Mesothelial cell of epicardium (in vitro differentiated cells): ENCODE data around the gene TMEFF1. TPM values are rescaled to one million over a fixed set of nuclear protein-coding genes. Genes with fewer than 3 reads are reported as not detected.

Experiments used
- DNase-seq, 2 experiments: peaks; one replicate each; pipeline ENCODE4 v3.0.0; 2021; ENCODE audit warnings: low spot score in 2 of 2; ENCODE audit not compliant: unreplicated experiment in 2 of 2
- H3K27ac Mint-ChIP-seq: 2 replicates; pipeline ENCODE4 v1.8.0; 2021; ENCODE audit warnings: mixed read lengths
- H3K27me3 Mint-ChIP-seq: 2 replicates; pipeline ENCODE4 v1.8.0; 2021; ENCODE audit warnings: low read depth, mixed read lengths
- H3K36me3 Mint-ChIP-seq: 2 replicates; pipeline ENCODE4 v1.8.0; 2021; ENCODE audit warnings: mixed read lengths
- H3K4me1 Mint-ChIP-seq: 2 replicates; pipeline ENCODE4 v1.8.0; 2021; ENCODE audit warnings: mixed read lengths
- H3K4me3 Mint-ChIP-seq: 2 replicates; pipeline ENCODE4 v1.8.0; 2021; ENCODE audit warnings: mild to moderate bottlenecking, moderate library complexity, mixed read lengths
- H3K9me3 Mint-ChIP-seq: 2 replicates; pipeline ENCODE4 v1.8.0; 2021; ENCODE audit warnings: mixed read lengths
- total RNA-seq: library from RNA; stranded (reverse); gene quantifications from 3 replicates; pipeline ENCODE4 v1.2.1, GENCODE V29; 2021
- TF ChIP-seq, protein P1 (sequence below): fragments of 200-600 bp; sonication (generic); IDR thresholded peaks from one replicate; pipeline ENCODE4 v1.5.0; 2021; ENCODE audit warnings: antibody characterized with exemption; ENCODE audit not compliant: unreplicated experiment

The TMEFF1 gene
- total RNA-seq, 1 donor from 2014 or later, result 25.5 TPM

DNA sequence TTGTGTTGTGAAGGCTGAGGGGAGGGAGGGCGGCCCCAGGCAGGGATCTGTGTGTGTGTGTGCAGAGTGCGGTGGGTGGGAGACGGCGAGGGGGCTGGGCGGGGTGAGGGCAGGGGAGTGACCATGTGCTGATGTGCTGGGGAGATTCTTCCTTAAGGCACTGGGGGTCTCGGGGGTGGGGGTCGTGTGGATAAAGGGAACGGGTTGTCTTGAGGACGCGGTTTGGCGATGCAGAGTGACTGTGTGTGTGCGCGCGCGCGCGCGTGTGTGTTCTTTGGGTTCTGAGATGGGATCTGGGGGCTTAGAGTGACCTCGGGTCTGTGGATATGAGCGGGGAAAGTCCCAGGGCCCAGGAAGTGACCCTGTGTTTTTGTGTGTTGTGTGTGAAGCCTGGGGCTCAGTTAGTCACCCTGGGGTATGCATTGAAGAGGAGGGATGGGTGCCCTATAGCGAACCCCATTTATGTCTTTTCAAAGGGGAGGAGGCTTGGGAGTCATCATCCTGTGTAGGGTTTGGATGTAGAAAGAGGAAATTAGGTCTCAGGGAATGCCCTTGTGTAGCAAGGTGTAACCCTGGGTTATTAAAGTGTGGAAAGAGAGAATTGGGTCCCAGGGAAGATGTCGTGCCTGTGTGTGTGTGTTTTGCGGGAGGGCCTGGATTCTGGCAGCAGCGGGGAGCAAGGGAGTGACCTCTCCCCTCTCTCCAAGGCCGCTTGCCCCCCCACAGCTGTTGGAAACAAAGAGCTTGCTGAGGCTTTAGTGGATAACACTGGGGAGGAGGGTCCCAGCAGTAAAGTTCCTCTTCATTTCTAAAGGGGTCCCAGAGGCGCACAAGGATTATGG lies 1.4 kb downstream of the TMEFF1 start:
- Mint-ChIP-seq H3K4me1 (peaks cover 14% of the 10 kb centered on the region), H3K27me3 (no peaks in the 10 kb centered on the region), H3K36me3 (peaks cover under 1% of the 10 kb centered on the region), H3K27ac (peak overlapping the region; percentile 21), H3K4me3 (peak overlapping the region; percentile 74), H3K9me3 (peaks cover under 1% of the 10 kb centered on the region)
- TF ChIP-seq, protein P1, sequence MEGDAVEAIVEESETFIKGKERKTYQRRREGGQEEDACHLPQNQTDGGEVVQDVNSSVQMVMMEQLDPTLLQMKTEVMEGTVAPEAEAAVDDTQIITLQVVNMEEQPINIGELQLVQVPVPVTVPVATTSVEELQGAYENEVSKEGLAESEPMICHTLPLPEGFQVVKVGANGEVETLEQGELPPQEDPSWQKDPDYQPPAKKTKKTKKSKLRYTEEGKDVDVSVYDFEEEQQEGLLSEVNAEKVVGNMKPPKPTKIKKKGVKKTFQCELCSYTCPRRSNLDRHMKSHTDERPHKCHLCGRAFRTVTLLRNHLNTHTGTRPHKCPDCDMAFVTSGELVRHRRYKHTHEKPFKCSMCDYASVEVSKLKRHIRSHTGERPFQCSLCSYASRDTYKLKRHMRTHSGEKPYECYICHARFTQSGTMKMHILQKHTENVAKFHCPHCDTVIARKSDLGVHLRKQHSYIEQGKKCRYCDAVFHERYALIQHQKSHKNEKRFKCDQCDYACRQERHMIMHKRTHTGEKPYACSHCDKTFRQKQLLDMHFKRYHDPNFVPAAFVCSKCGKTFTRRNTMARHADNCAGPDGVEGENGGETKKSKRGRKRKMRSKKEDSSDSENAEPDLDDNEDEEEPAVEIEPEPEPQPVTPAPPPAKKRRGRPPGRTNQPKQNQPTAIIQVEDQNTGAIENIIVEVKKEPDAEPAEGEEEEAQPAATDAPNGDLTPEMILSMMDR, result no peak
- peak in 1 of 2 experiments; percentile 20 for DNase-seq

DNA sequence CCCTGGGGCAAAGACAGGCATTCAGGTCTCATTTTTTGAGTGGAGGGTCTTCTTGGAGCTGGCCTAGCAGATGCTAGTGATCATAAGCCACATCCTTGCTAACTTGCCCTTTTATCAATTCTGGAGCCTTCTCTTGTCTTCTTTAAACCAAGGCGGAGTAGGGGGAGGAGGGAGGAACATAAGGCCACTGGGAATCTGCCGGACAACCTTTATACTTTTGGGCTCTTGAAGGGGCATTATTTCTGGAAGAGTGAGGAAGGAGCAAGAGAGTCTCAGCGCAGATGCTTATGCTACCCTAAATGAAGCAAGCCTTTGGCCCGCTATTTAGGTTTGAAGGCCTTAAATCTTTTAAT lies 2.0 kb downstream of the TMEFF1 start:
- Mint-ChIP-seq H3K9me3 (peaks cover 7% of the 10 kb centered on the region), H3K36me3 (peaks cover 6% of the 10 kb centered on the region), H3K27me3 (no peaks in the 10 kb centered on the region), H3K4me1 (peaks cover 14% of the 10 kb centered on the region), H3K27ac (no peak overlapping the region), H3K4me3 (peak overlapping the region; percentile 74)
- no peak for DNase-seq
- TF ChIP-seq, protein P1, result no peak

- no peaks in the 10 kb centered on the region for H3K27me3 Mint-ChIP-seq
- no peak overlapping the region for H3K4me3 Mint-ChIP-seq
- H3K27ac Mint-ChIP-seq, result no peak overlapping the region
- H3K36me3 Mint-ChIP-seq, result peaks cover 7% of the 10 kb centered on the region
- H3K9me3 Mint-ChIP-seq, result peaks cover 13% of the 10 kb centered on the region
- TF ChIP-seq, protein P1, result no peak
- peaks cover 14% of the 10 kb centered on the region for H3K4me1 Mint-ChIP-seq
- no peak for DNase-seq
These were observed 4.3 kb downstream of the TMEFF1 start for GRCh38 chr9:100477241-100477640.

DNA sequence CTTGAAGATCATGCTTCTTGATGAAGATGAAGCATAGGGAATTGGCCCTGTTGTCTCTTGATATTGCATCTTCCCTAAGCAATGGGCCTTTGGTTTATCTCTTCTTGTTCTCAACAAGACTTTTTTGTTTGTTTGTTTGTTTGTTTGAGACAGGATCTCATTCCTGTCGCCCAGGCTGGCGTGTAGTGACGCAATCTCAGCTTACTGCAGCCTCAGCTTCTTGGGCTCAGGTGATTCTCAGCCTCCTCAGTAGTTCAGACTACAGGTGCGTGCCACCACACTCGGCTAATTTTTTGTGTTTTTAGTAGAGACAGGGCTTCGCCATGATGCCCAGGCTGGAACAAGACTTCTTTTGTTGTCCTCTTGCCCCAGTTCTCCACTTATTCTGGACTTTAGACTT lies 5.2 kb downstream of the TMEFF1 start:
- DNase-seq, result no peak
- Mint-ChIP-seq H3K4me1 (peaks cover 14% of the 10 kb centered on the region), H3K27me3 (no peaks in the 10 kb centered on the region), H3K4me3 (no peak overlapping the region), H3K36me3 (peaks cover 9% of the 10 kb centered on the region), H3K27ac (no peak overlapping the region), H3K9me3 (peaks cover 13% of the 10 kb centered on the region)
- TF ChIP-seq, protein P1, result no peak

DNA sequence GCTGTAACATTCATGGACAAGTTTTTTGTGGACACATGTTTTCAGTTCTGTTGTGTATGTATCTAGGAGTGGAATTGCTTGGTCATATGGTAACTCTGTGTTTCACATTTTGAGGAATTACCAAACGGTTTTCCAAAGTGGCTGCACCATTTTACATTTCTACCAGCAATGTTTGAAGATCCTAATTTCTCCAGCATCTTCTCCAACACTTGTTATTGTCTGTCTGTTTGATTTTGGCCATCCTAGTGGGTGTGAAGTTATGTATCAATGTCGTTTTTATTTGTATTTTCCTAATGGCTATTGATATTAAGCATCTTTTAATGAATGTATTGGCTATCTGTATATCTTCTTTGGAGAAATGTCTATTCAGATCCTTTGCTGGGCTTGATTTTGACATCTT lies 6.9 kb downstream of the TMEFF1 start:
- TF ChIP-seq, protein P1, result no peak
- peaks cover 9% of the 10 kb centered on the region for H3K36me3 Mint-ChIP-seq
- no peak for DNase-seq
- H3K27ac Mint-ChIP-seq, result no peak overlapping the region
- no peak overlapping the region for H3K4me3 Mint-ChIP-seq
- peaks cover 13% of the 10 kb centered on the region for H3K9me3 Mint-ChIP-seq
- H3K27me3 Mint-ChIP-seq, result no peaks in the 10 kb centered on the region
- H3K4me1 Mint-ChIP-seq, result peaks cover 6% of the 10 kb centered on the region
